Stimulated activated CD4-positive, alpha-beta T cell treated with anti-CD3 and anti-CD28 coated beads, Interleukin-15, amount 100 ng/mL, for 48 hours (primary cell): ENCODE measurements around the gene SPA17.
A peak's percentile ranks its signal among the peaks of the same experiment; 100 is the strongest.

Experiments
- DNase-seq, 2 donors: peaks; one replicate each; pipeline ENCODE4 v3.0.0-alpha.2; 2020; ENCODE audit warnings: low read depth in 2 of 2

The SPA17 gene

GRCh38 chr11:124662106-124662505 lies 11.6 kb upstream of the SPA17 start:
- no peak for DNase-seq

DNA sequence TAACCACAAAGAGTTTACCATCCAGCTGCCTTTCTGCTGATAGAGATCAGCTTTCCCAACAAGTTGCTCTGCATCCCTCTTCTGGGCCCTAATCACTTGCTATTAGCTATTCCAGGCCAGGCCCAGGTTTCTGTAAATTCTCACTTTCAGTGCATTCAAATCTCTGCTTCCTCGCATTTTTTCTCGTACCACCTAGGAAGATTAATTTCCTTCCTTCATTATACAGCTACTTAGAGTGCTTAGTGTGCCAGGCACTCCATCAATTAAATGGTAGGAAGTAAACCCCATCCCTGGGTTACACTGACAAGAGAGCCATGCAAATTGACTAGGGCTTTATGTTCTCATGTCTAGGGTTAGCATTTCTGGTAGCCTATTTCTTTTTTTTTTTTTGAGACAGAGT lies 9.8 kb upstream of the SPA17 start:
- no peak for DNase-seq

- no peak for DNase-seq
Observed at GRCh38 chr11:124667601-124668000, 6.1 kb upstream of the SPA17 start.

DNA sequence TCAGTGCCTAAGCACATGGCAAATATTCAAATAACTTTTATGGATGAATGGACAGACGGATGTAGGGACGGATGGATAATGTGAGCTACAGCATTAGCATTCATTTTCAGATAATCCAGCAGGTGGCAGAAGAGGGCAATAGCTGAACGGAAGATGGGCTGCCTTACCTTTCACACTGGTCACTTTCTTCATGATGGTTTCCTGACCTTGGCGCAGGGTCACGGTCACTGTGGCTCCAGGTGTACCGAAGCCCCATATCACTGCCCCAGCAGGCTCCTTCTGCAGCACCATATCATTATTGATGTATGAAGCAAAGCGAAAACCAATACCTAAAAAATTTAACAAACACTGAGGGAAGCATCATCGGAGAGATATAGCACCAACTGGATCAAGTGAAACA lies 4.5 kb upstream of the SPA17 start:
- DNase-seq, result peak in 1 of 2 donors; percentile 25

- no peak for DNase-seq
Observed at GRCh38 chr11:124670732-124671131, 3.0 kb upstream of the SPA17 start.

DNA sequence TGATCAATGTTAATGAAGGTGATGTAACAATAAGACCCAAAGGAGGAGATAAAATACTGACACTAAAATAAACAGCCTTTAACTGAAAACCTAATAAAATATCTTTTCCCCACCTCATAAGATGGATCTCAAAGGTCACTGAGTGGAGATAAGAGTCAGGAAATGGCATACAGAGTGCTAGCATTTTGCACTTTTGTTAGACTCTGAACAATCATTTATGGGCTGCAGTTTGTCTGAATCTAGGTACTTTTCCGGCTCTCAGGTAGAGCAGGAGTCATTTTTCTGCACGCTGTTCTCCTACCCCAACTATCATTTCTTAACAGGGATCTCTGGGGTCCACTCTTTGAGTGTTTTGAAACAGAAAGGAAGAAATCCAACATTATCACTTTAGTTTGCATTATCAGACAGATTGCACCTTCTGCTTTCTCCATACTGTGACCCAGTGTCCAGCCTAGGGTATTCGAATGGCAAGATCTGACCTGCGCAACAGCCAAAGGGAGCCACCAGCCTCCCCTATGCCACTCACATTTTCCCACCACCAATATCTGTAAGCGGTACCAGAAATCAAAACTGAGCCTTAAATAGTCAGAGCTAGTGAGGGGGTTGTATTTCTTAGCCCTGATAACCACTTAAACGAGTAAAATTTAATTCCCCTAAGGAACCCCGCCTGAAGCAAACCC lies 1.0 kb upstream of the SPA17 start:
- DNase-seq, result no peak

DNA sequence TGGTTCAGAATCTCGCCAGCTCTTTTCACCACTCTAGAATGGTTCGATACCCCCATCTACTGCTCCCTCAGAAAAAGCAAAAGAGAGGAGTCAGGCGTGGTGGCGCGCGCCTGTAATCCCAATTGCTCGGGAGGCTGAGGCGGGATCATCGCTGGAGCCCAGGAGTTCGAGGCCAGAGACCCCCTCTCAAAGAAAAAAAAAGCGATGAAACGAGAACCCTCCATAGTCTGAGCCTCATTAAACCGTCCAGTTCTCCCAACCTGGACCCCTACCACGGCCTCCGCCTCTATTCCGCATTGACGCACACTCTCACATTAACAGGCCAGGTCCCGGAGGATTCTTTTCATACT lies 439 bp downstream of the SPA17 start:
- no peak for DNase-seq

DNA sequence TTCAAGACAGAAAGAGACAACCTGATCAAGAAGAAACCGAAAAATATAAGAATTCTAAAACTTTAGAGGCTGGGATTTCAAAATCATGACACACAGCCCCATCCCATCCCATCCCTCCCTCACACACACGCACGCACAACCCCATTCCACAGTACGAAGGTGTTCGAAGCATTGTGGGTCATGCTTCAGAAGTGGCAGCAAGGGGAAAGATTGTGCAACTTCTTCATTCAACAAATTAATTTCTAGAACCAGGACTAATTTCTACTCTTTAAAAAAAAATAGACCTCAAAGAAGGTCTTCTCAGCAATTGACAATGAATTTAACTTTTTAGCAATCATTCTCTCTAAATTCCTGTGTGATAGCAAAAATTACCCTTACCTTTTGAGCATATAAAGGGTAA lies 867 bp downstream of the SPA17 start:
- DNase-seq, result no peak

DNA sequence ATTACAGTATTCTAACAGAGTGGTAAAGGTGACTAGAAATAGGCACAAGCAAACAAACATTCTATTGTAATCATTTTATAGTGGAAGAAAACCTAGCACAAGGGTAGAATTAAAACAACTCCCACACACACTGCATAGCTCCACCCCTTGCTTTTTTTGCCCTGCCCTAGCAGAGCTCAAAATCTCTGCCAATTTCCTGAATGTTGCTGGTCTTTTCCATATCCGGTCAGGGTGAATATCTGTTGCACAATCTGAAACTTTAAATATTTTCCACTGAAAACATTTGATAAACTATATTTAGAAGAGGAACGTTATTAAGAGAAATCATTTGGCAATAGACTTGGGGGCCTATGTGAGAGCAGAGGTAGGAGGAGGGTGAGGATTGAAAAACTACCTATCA lies 2.7 kb downstream of the SPA17 start:
- no peak for DNase-seq

- no peak for DNase-seq
Observed at GRCh38 chr11:124678416-124678815, 4.7 kb downstream of the SPA17 start.

DNA sequence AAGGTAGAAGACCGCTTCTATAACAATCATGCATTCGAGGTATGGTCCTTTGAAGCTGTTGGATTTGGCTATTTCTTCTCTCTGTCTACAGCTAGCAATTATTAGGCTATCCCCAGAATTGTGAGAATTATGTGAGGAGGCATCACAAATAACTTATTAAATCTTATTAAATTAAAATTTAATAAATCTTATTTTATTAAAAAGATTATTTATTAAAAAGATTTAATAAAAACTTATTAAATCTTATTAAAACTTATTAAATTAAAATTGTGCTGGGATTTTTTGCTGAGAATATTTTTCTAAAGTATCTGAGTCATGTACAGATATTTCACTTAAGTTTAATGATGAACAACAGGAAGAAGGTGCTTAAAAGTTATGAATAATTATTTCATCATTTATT lies 7.7 kb downstream of the SPA17 start:
- no peak for DNase-seq

GRCh38 chr11:124682443-124682842 lies 8.7 kb downstream of the SPA17 start:
- DNase-seq, result no peak

DNA sequence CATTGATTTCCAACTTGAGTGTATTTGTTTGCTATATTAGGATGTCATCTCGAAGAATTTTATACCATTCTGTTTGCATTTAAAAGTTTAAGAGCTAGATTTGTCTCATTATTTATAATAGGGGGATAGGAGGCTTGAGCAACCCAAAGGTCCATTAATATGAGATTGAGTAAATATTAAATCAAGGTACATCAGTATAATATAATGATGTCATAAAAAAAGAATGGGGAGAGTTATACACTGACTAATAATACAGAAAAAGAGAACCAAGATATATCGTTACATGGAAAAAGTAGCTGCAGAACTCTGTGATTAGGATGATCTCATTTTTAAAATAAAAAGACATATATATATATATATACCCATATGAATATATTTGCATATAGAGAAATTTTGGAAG lies 19.4 kb downstream of the SPA17 start:
- no peak for DNase-seq

- DNase-seq, result no peak
Observed at GRCh38 chr11:124699547-124699946, 25.8 kb downstream of the SPA17 start.

- no peak for DNase-seq
Observed at GRCh38 chr11:124700028-124700427, 26.3 kb downstream of the SPA17 start.

- no peak for DNase-seq
Observed at GRCh38 chr11:124707829-124708228, 34.1 kb downstream of the SPA17 start.

DNA sequence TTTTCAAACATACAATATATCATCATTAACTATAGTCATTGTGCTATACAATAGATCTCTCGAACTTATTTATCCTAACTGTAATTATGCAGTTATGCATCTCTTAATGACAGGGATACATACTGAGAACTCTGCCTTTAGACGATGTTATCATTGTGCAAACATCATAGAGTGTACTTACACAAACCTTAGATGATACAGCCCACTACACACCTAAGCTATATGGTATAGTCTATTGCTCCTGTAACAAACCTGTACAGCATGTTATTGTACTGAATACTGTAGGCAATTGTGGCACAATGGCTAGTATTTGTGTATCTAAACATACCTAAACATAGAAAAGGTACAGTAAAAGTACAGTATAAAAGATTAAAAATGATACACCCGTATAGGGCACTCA lies 38.7 kb downstream of the SPA17 start:
- DNase-seq, result no peak

GRCh38 chr11:124716591-124716990 lies 42.9 kb downstream of the SPA17 start:
- no peak for DNase-seq

DNA sequence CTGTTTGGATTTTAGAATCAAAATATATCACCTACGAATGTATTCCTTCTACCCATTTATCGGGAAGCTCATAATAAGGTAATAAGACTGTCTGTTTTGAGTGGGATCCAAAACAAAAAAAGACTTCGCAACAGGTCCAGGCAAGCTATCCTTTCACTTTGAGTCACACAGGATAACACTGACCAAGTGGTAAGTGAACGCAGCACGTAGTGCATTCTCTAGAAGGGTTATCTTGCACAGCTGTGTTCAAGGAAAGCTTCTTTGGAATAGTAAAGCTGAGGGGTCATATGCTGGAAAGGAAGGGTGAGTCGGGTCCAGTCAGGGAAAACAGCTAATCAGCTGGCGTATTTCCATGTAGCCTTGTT lies 43.7 kb downstream of the SPA17 start:
- DNase-seq, result no peak

- no peak for DNase-seq
Observed at GRCh38 chr11:124717786-124718651, 44.3 kb downstream of the SPA17 start.

GRCh38 chr11:124718801-124719200 lies 45.1 kb downstream of the SPA17 start:
- no peak for DNase-seq

- DNase-seq, result no peak
Observed at GRCh38 chr11:124719534-124719933, 45.8 kb downstream of the SPA17 start.

GRCh38 chr11:124722176-124722575 lies 48.5 kb downstream of the SPA17 start:
- DNase-seq, result no peak
